OCI-LY7 (cell line): ENCODE measurements around the gene PNPLA6. TPM values are rescaled to one million over a fixed set of nuclear protein-coding genes. Genes with fewer than 3 reads are reported as not detected.

Source experiments
- BruUV-seq: library from RNA; stranded (reverse); fragments of 400-500 nt; replicated peaks from 2 replicates; lab custom pipeline; 2021; lab: Mats Ljungman, UMichigan
- CTCF ChIA-PET: fragments of 300-600 bp; sonication (Branson Sonifier 250); formaldehyde crosslinking; loops from one replicate; lab custom pipeline; 2022; ENCODE audit warnings: antibody characterized with exemption; ENCODE audit not compliant: unreplicated experiment; lab: Charles Lee
- POLR2A ChIA-PET: fragments of 300-600 bp; sonication (Branson Sonifier 250); formaldehyde crosslinking; loops from one replicate; lab custom pipeline; 2022; ENCODE audit warnings: antibody characterized with exemption; lab: Charles Lee
- DNase-seq: peaks from one replicate; pipeline ENCODE4 v3.0.0-alpha.2; 2015; ENCODE audit warnings: low spot score
- H2AFZ ChIP-seq: fragments of 200-600 bp; sonication (generic), shearing (Covaris generic); 2 replicates; pipeline ENCODE4 v1.6.1; 2014; ENCODE audit warnings: mild to moderate bottlenecking, antibody characterized with exemption, low read length, moderate library complexity
- H3K27ac ChIP-seq: fragments of 200-600 bp; sonication (generic); 2 replicates; pipeline ENCODE4 v1.5.1; 2014; ENCODE audit warnings: mixed run types, low read depth, mild to moderate bottlenecking, moderate library complexity, low read length, inconsistent platforms; ENCODE audit not compliant: poor library complexity, severe bottlenecking
- H3K36me3 ChIP-seq: fragments of 200-600 bp; sonication (generic); 2 replicates; pipeline ENCODE4 v1.6.1; 2014; ENCODE audit warnings: mild to moderate bottlenecking, antibody characterized with exemption, low read length, moderate library complexity, mixed read lengths; ENCODE audit not compliant: insufficient read depth
- H3K4me1 ChIP-seq: fragments of 200-600 bp; sonication (generic); 2 replicates; pipeline ENCODE4 v1.5.1; 2014; ENCODE audit warnings: mild to moderate bottlenecking, low read length; ENCODE audit not compliant: insufficient read depth, poor library complexity, severe bottlenecking
- H3K4me2 ChIP-seq: fragments of 200-600 bp; sonication (generic); 2 replicates; pipeline ENCODE4 v1.6.1; 2014; ENCODE audit warnings: mild to moderate bottlenecking, low read length
- H3K4me3 ChIP-seq: fragments of 200-600 bp; sonication (generic); 2 replicates; pipeline ENCODE4 v1.5.1; 2014; ENCODE audit warnings: mild to moderate bottlenecking, low read depth, low read length; ENCODE audit not compliant: poor library complexity, severe bottlenecking
- H3K79me2 ChIP-seq: fragments of 200-600 bp; sonication (generic); 2 replicates; pipeline ENCODE4 v1.6.1; 2016; ENCODE audit warnings: low read depth, mild to moderate bottlenecking, low read length, moderate library complexity, mixed read lengths; ENCODE audit not compliant: insufficient read depth
- H3K9me2 ChIP-seq: fragments of 200-600 bp; sonication (generic); 2 replicates; pipeline ENCODE4 v1.6.1; 2016; ENCODE audit warnings: mild to moderate bottlenecking, low read length, mixed read lengths; ENCODE audit not compliant: insufficient read depth
- H3K9me3 ChIP-seq: fragments of 200-600 bp; sonication (generic); 2 replicates; pipeline ENCODE4 v1.6.1; 2014; ENCODE audit warnings: mild to moderate bottlenecking, mixed run types, low read length, mixed read lengths
- H4K20me1 ChIP-seq: fragments of 200-600 bp; sonication (generic); 2 replicates; pipeline ENCODE4 v1.6.1; 2014; ENCODE audit warnings: mild to moderate bottlenecking, antibody characterized with exemption, low read length, moderate library complexity, mixed read lengths; ENCODE audit not compliant: insufficient read depth
- EZH2phosphoT487 ChIP-seq: fragments of 200-600 bp; sonication (generic); IDR thresholded peaks from 2 replicates; pipeline ENCODE4 v1.6.1; 2018; ENCODE audit warnings: low read depth, borderline replicate concordance, mild to moderate bottlenecking, mixed run types, antibody characterized with exemption, low read length, moderate library complexity, mixed read lengths
- intact Hi-C: fragments of 100-400 bp; cut with micrococcal nuclease; formaldehyde crosslinking; loops from one replicate; pipeline ENCODE4 v1.10.0; 2022; ENCODE audit not compliant: unreplicated experiment
- total RNA-seq, 2 experiments: library from RNA; depleted of rRNA in 1 of 2; stranded (reverse); fragments of >200 nt in 1 of 2; shearing (Covaris generic) in 1 of 2; gene quantifications; 2 replicates each; pipeline ENCODE4 v1.2.3, GENCODE V29; 2014 to 2022
- TF ChIP-seq, protein P1 (sequence below): fragments of 200-600 bp; sonication (generic); conservative IDR thresholded peaks from 2 replicates; pipeline ENCODE4 v1.5.1; 2014; ENCODE audit warnings: mild to moderate bottlenecking, antibody characterized with exemption, low read length, moderate library complexity, mixed read lengths

PNPLA6 gene
- total RNA-seq, 2 experiments from 2014 or later: 50.6 to 92.4 TPM

DNA sequence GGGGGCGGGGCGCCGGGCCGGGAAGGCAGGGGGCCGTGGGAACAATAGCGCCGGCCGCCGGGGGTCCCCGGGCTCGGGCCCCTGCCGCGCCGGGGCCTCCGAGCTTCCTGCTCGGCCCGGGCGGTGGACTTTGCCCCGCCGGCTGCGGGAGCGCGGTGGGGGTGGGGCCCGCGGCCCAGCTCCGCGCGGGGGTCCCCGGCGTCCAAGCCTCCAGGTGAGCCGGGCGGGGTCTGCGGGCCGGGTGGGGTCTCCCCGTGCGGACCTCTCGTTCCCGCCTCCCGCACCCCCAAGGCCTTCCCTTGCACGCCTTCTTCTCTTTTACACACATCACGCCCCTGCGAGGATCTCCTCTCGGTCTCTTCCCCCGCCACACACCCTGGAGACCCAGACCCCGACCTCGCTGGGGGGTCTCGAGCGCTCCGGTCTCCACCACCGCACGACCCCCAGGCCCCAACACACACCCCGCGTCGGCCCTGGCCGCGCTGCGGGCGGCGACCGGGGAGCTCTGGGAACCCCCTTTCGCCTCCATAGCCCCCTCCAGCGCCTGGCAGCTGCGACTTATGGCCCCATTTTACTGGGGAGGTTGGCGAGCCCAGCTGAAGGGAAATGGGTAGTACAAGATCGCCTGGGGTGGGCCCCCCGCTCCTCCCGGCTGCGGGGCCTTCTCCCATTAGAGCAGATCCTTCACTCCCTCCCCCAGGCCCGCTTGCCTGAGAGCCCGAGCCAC lies 60.9 kb downstream of the PNPLA6 start:
- Histone ChIP-seq H3K36me3 (no peaks in the 10 kb centered on the region), H3K9me2 (no peaks in the 10 kb centered on the region), H3K9me3 (no peaks in the 10 kb centered on the region), H4K20me1 (no peaks in the 10 kb centered on the region), H3K79me2 (no peaks in the 10 kb centered on the region), H3K4me1 (no peaks in the 10 kb centered on the region), H3K4me2 (peak overlapping the region; percentile 66), H2AFZ (no peak overlapping the region), H3K4me3 (peak overlapping the region; percentile 57), H3K27ac (no peak overlapping the region)
- intact Hi-C loops: no loop called here
- no TSS peak for BruUV-seq
- ChIA-PET POLR2A (interaction anchor here (1.0 kb wide), 1 partner anchor 9 kb away, joined by 3 read pairs; no protein-coding TSS in a partner anchor), CTCF (interaction anchor here (0.8 kb wide), 1 partner anchor 9 kb away, joined by 3 read pairs; no protein-coding TSS in a partner anchor)
- TF ChIP-seq, protein P1, sequence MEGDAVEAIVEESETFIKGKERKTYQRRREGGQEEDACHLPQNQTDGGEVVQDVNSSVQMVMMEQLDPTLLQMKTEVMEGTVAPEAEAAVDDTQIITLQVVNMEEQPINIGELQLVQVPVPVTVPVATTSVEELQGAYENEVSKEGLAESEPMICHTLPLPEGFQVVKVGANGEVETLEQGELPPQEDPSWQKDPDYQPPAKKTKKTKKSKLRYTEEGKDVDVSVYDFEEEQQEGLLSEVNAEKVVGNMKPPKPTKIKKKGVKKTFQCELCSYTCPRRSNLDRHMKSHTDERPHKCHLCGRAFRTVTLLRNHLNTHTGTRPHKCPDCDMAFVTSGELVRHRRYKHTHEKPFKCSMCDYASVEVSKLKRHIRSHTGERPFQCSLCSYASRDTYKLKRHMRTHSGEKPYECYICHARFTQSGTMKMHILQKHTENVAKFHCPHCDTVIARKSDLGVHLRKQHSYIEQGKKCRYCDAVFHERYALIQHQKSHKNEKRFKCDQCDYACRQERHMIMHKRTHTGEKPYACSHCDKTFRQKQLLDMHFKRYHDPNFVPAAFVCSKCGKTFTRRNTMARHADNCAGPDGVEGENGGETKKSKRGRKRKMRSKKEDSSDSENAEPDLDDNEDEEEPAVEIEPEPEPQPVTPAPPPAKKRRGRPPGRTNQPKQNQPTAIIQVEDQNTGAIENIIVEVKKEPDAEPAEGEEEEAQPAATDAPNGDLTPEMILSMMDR: no peak
- DNase-seq: no peak

DNA sequence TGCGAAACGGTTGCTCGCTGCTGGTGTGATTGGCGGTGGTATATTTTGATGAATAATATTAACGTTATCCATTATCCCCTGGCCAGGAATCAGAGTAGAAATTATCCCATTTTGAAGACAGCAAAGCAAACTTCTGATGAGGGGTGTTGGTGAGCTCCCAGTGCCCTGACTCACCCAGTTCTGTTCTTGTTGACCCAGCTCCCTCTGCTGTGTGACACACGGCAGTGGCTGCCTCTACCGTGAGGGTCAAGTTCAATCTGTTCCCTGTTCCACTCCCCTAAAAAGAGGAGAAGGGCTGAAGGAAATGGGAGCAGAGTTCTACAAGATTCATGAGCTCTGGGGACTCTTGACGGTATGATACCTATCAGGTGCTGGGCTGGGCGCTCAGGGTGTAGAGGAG lies 62.2 kb downstream of the PNPLA6 start:
- ChIA-PET POLR2A (no interaction called here), CTCF (no interaction called here)
- Histone ChIP-seq H3K9me2 (no peaks in the 10 kb centered on the region), H3K79me2 (no peaks in the 10 kb centered on the region), H4K20me1 (no peaks in the 10 kb centered on the region), H2AFZ (no peak overlapping the region), H3K9me3 (no peaks in the 10 kb centered on the region), H3K27ac (no peak overlapping the region), H3K4me1 (no peaks in the 10 kb centered on the region), H3K36me3 (no peaks in the 10 kb centered on the region), H3K4me3 (no peak overlapping the region), H3K4me2 (no peak overlapping the region)
- no peak for TF ChIP-seq EZH2phosphoT487
- intact Hi-C loops: no loop called here
- BruUV-seq: no TSS peak
- no peak for DNase-seq

DNA sequence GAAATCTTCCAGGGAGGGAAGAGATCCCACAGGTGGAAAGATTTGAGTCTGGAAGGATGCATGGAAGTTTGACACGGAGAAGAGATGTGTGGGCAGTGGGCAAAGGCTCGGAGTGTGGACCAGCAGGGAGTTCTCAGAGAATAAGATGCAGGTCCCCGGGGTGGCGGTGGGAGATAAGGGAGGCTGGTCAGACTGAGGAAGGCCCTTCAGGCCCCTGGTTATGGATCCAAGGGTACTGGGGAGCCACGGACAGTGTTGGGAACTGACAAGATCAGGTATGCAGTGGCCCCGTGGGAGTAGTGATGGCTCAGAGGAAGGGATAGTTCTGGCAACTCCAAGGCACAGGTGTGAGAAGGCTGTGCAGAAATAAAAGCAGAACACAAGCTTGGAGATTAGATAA lies 62.7 kb downstream of the PNPLA6 start:
- BruUV-seq: no TSS peak
- Histone ChIP-seq H3K9me2 (no peaks in the 10 kb centered on the region), H3K4me3 (no peak overlapping the region), H2AFZ (no peak overlapping the region), H4K20me1 (no peaks in the 10 kb centered on the region), H3K9me3 (no peaks in the 10 kb centered on the region), H3K4me2 (no peak overlapping the region), H3K4me1 (no peaks in the 10 kb centered on the region), H3K79me2 (no peaks in the 10 kb centered on the region), H3K36me3 (no peaks in the 10 kb centered on the region), H3K27ac (no peak overlapping the region)
- TF ChIP-seq EZH2phosphoT487: no peak
- TF ChIP-seq, protein P1: no peak
- no peak for DNase-seq
- ChIA-PET CTCF (no interaction called here), POLR2A (no interaction called here)
- intact Hi-C loops: no loop called here
